GM20000 (cell line): Measurements from ENCODE around the gene TMEM115.

Experiments used
- DNase-seq: peaks from one replicate; pipeline ENCODE4 v3.0.0; 2012; ENCODE audit warnings: low spot score
- TF ChIP-seq, protein P1 (sequence below): IDR thresholded peaks from 2 replicates; pipeline ENCODE4 v1.5.1; 2012; ENCODE audit warnings: mild to moderate bottlenecking, control low read depth; ENCODE audit errors: extremely low read depth, missing control alignments

The TMEM115 gene

DNA sequence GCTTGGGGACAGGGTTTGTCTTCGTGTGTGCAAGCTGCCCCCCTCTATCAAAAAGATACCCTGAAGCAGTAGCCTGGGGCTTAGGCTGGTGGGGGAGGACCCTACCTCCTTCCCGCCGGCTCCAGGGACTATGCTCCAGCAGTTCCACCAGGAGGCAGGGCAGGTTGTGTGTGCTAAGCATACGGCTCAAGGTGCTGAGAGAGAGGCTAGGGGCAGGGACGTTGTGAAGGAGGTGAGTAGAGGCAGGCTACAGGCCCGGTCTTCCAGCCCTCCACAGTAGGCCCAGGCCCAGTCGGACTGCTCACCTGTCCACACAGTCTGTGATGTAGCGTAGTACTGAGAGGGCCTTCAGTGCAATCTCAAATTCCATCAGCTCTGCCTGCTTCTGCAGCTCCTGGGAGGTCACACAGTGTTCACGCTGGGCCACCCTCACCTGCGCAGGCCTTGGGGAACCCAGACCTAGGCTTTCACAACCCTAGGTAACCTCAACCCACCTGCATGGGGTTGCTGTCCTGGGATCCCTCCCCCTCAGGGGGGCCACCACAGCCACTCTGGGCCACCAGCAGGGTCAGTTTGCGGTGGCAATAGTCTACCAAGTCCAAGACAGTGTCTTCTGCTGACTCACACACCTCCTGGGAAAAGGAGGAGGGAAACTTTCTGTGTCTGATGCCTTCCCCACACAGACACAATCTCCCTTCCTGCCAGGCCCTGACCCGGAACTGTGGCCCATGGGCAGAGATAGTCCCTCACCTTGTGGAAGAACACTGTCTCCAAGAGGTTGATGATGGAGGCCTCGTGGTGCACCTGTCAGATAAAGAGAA lies 16.3 kb downstream of the TMEM115 start:
- TF ChIP-seq, protein P1, sequence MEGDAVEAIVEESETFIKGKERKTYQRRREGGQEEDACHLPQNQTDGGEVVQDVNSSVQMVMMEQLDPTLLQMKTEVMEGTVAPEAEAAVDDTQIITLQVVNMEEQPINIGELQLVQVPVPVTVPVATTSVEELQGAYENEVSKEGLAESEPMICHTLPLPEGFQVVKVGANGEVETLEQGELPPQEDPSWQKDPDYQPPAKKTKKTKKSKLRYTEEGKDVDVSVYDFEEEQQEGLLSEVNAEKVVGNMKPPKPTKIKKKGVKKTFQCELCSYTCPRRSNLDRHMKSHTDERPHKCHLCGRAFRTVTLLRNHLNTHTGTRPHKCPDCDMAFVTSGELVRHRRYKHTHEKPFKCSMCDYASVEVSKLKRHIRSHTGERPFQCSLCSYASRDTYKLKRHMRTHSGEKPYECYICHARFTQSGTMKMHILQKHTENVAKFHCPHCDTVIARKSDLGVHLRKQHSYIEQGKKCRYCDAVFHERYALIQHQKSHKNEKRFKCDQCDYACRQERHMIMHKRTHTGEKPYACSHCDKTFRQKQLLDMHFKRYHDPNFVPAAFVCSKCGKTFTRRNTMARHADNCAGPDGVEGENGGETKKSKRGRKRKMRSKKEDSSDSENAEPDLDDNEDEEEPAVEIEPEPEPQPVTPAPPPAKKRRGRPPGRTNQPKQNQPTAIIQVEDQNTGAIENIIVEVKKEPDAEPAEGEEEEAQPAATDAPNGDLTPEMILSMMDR: no peak
- no peak for DNase-seq

DNA sequence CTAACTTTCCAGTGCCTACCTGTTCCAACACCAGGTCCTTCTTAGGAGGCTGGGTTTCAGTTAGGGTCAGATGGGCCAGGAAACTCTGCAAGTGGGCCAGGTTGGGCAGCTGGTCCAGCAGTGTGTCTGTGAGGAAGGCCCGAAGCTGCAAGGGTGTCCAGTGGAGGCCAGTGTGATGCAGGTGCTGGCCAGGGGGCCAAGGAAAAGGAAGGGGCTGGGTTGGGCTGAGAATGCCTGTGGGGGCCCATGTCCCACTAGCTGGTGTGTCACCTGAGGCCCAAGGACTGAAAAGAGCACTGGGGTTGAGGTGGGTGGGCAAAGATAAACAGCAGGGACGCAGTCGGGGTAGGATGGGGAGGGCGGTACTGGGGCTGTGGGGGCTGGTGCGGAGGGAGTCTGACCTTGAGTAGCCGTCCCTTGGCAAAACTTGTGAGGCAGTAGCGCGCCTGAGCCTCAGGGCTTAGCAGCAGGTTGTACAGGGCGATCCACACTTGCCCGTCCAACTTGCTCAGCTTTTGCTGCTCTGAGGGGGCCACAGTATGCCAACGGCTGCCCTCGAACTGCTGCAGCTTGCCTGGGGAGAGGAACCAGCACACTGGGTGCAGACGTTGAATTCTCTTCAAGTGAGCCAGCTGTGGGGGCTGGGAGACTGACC lies 17.2 kb downstream of the TMEM115 start:
- TF ChIP-seq, protein P1: no peak
- no peak for DNase-seq

DNA sequence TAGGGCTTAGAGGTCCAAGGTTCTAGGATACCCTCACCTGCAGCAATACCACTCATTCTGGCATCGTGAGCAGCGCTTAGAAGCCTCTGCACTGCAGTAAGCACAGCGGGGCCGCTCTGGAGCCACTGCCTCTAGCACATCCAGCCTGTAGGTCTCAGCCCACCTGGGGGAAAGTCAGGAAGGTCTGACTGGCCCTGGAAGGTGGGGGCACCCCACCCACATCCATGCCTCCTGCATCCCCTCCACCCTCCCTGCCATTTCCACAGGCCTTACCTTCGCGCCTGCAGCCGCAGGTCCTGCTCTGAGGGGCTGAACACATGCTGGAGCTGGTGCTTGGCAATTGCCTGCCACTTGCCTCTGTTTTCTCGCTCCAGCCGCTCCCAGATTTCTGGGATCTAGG lies 17.8 kb downstream of the TMEM115 start:
- no peak for DNase-seq
- TF ChIP-seq, protein P1: no peak

DNA sequence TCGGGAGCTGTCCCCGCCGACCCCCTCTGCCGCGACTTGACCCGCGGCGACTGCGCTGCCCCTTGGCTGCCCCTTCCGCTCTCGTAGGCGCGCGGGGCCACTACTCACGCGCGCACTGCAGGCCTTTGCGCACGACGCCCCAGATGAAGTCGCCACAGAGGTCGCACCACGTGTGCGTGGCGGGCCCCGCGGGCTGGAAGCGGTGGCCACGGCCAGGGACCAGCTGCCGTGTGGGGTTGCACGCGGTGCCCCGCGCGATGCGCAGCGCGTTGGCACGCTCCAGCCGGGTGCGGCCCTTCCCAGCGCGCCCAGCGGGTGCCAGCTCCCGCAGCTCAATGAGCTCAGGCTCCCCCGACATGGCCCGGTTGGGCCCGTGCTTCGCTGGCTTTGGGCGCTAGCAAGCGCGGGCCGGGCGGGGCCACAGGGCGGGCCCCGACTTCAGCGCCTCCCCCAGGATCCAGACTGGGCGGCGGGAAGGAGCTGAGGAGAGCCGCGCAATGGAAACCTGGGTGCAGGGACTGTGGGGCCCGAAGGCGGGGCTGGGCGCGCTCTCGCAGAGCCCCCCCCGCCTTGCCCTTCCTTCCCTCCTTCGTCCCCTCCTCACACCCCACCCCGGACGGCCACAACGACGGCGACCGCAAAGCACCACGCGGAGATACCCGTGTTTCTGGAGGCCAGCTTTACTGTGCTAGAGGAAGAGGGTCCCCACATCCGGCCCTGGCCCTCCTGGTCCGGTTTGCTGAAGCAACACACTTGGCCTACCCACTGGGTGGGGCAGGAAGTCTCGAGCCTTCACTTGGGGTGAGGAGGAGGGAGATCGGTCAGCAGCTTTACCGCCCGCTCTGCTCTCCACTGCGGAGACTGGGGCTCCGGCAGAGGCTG lies 18.6 kb downstream of the TMEM115 start, which contains the start of gene RASSF1:
RASSF1 (minus strand) TSS at position 389 of the 882 bp plus-strand sequence; CDS start at position 358, 31 bp downstream.
- peak; percentile 79 for DNase-seq
- TF ChIP-seq, protein P1: no peak

DNA sequence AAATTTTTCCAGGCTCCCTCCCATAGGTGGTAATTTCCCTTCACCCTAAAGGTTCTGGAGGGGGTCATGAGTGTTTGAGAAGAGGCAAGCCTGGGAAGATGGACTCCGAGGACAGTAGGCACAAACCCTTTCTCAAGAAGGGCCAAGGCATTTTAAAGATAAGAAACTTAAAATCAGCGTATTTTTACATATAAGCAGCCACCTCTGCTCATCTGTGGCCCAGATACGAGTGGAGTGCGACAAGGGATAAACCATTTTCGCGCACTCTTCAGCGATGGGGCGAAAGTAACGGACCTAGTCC lies 19.2 kb downstream of the TMEM115 start:
- no peak for DNase-seq
- TF ChIP-seq, protein P1: no peak

DNA sequence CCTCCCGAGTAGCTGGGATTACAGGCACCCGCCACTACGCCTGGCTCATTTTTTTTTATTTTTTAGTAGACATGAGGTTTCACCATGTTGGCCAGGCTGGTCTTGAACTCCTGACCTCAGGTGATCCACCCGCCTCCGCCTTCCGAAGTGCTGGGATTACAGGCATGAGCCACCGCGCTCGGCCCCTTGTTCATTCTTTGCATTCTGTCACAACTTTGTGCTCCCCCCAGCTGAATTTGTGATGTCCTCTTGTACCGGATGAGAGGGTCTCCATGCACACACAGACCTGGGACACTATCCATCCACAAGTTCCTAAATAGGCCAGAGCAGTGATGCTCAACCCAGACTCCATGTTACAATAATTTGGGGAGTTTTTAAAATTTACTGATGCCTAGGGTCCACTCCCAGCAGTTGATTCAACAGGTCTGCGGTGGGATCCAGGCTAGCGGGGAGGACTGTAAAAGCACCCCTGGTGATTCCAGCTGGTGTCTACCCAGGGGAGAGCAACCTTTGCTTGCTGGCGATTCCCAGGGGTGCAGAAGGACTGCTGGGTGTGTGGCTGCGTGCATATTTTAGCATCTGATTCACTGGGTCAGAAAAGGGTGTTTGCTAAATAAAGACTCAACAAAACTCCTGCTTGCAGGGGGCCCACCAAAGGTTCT lies 19.7 kb downstream of the TMEM115 start:
- no peak for DNase-seq
- TF ChIP-seq, protein P1: no peak
